Mesenchymal stem cell (in vitro differentiated cells and primary cell): ENCODE results near the gene SPINT4.
"Not testable (repeated sequence)": the region's sequence is repeated elsewhere in the genome, so short reads cannot be mapped to it uniquely, and the experiment has no call there.

Source experiments
- DNase-seq: peaks from one replicate; pipeline ENCODE4 v3.0.0-alpha.2; 2013
- H2AFZ ChIP-seq: one replicate; pipeline ENCODE4 v1.6.1; 2013; ENCODE audit warnings: low read depth, mild to moderate bottlenecking, control low read depth, inconsistent platforms, low read length, moderate library complexity
- H2AK5ac ChIP-seq: 2 replicates; pipeline ENCODE4 v1.6.1; 2013; ENCODE audit warnings: low read length, moderate library complexity, mild to moderate bottlenecking, inconsistent platforms; ENCODE audit not compliant: severe bottlenecking
- H2BK120ac ChIP-seq: one replicate; pipeline ENCODE4 v1.6.1; 2013; ENCODE audit warnings: low read depth, mild to moderate bottlenecking, inconsistent platforms, low read length, moderate library complexity
- H2BK12ac ChIP-seq, 2 experiments: one replicate each; pipeline ENCODE4 v1.6.1; 2013; ENCODE audit warnings: inconsistent platforms in 2 of 2, low read length in 2 of 2, mild to moderate bottlenecking in 2 of 2, moderate library complexity in 2 of 2, control low read depth in 1 of 2
- H2BK15ac ChIP-seq: one replicate; pipeline ENCODE4 v1.6.1; 2013; ENCODE audit warnings: mild to moderate bottlenecking, low read depth, inconsistent platforms; ENCODE audit not compliant: poor library complexity, severe bottlenecking
- H2BK5ac ChIP-seq: 2 replicates; pipeline ENCODE4 v1.6.1; 2013; ENCODE audit warnings: low read depth, mild to moderate bottlenecking, low read length, control low read depth, inconsistent platforms; ENCODE audit not compliant: poor library complexity, severe bottlenecking
- H3K14ac ChIP-seq, 2 experiments: one replicate each; pipeline ENCODE4 v1.6.1; 2013; ENCODE audit warnings: inconsistent platforms in 2 of 2, low read length in 2 of 2, control low read depth in 1 of 2, mild to moderate bottlenecking in 1 of 2, moderate library complexity in 1 of 2
- H3K18ac ChIP-seq, 2 experiments: one replicate each; pipeline ENCODE4 v1.6.1; 2013; ENCODE audit warnings: inconsistent platforms in 2 of 2, low read length in 2 of 2, control low read depth in 1 of 2, low read depth in 1 of 2, mild to moderate bottlenecking in 1 of 2
- H3K23ac ChIP-seq, 2 experiments: one replicate each; pipeline ENCODE4 v1.6.1; 2013; ENCODE audit warnings: inconsistent platforms in 2 of 2, low read length in 2 of 2, mild to moderate bottlenecking in 2 of 2, moderate library complexity in 2 of 2, control low read depth in 1 of 2
- H3K27ac ChIP-seq: 2 replicates; pipeline ENCODE4 v1.5.1; 2013; ENCODE audit warnings: mild to moderate bottlenecking, moderate library complexity, low read length, control low read depth, inconsistent platforms; ENCODE audit not compliant: poor library complexity, severe bottlenecking
- H3K27me3 ChIP-seq, 2 experiments: 2 replicates each; pipeline versions ENCODE4 v1.6.1 to v1.7.0; 2013; ENCODE audit warnings: low read length in 2 of 2, mild to moderate bottlenecking in 2 of 2, moderate library complexity in 2 of 2, control low read depth in 1 of 2, inconsistent platforms in 1 of 2; ENCODE audit not compliant: control insufficient read depth in 1 of 2, insufficient read depth in 1 of 2
- H3K36me3 ChIP-seq, 2 experiments: 2 replicates each; pipeline versions ENCODE4 v1.6.1 to v1.7.0; 2013; ENCODE audit warnings: low read length in 2 of 2, control low read depth in 1 of 2, inconsistent platforms in 1 of 2, low read depth in 1 of 2, mild to moderate bottlenecking in 1 of 2; ENCODE audit not compliant: insufficient read depth in 2 of 2, control insufficient read depth in 1 of 2
- H3K4ac ChIP-seq, 2 experiments: one replicate each; pipeline ENCODE4 v1.6.1; 2013; ENCODE audit warnings: inconsistent platforms in 2 of 2, low read length in 2 of 2, mild to moderate bottlenecking in 2 of 2, moderate library complexity in 2 of 2, control low read depth in 1 of 2, low read depth in 1 of 2
- H3K4me1 ChIP-seq: 2 replicates; pipeline ENCODE4 v1.6.1; 2013; ENCODE audit warnings: low read depth, low read length, control low read depth; ENCODE audit not compliant: control insufficient read depth, insufficient read depth
- H3K4me2 ChIP-seq: 2 replicates; pipeline ENCODE4 v1.6.1; 2013; ENCODE audit warnings: low read length, mild to moderate bottlenecking, inconsistent platforms; ENCODE audit not compliant: poor library complexity, severe bottlenecking
- H3K4me3 ChIP-seq, 2 experiments: 2 replicates each; pipeline versions ENCODE4 v1.5.1 to v1.7.0; 2013; ENCODE audit warnings: low read length in 2 of 2, mild to moderate bottlenecking in 2 of 2, control low read depth in 1 of 2, low read depth in 1 of 2; ENCODE audit not compliant: insufficient read depth in 1 of 2
- H3K79me1 ChIP-seq: replicated peaks from 2 replicates; pipeline ENCODE4 v1.6.1; 2013; ENCODE audit warnings: mild to moderate bottlenecking, control low read depth, low read length, inconsistent platforms; ENCODE audit not compliant: poor library complexity, severe bottlenecking
- H3K9ac ChIP-seq: 2 replicates; pipeline ENCODE4 v1.7.0; 2013; ENCODE audit warnings: mild to moderate bottlenecking, low read length, moderate library complexity
- H3K9me3 ChIP-seq: 2 replicates; pipeline ENCODE4 v1.7.0; 2013; ENCODE audit warnings: mild to moderate bottlenecking, low read length; ENCODE audit not compliant: control insufficient read depth
- H4K8ac ChIP-seq: one replicate; pipeline ENCODE4 v1.6.1; 2013; ENCODE audit warnings: inconsistent platforms, mild to moderate bottlenecking, low read length, moderate library complexity
- H4K91ac ChIP-seq: one replicate; pipeline ENCODE4 v1.6.1; 2013; ENCODE audit warnings: mild to moderate bottlenecking, low read length, inconsistent platforms
- WGBS: methylation state at CpG from one replicate; pipeline ENCODE4 v1.1.7; 2013; ENCODE audit warnings: mixed read lengths; 5-methylcytosine and 5-hydroxymethylcytosine counted together

SPINT4 gene

GRCh38 chr20:45693346-45693745 lies 28.8 kb upstream of the SPINT4 start:
- H3K36me3 ChIP-seq, H3K9me3 ChIP-seq, H3K23ac ChIP-seq, H3K18ac ChIP-seq, H3K27me3 ChIP-seq, H3K4me1 ChIP-seq, DNase-seq, H2BK120ac ChIP-seq, H2BK12ac ChIP-seq, H2AK5ac ChIP-seq, H2BK15ac ChIP-seq, H3K79me1 ChIP-seq, H3K4me3 ChIP-seq, H3K14ac ChIP-seq, H3K4ac ChIP-seq, H4K91ac ChIP-seq, H3K27ac ChIP-seq, H3K9ac ChIP-seq, H3K4me2 ChIP-seq, H2BK5ac ChIP-seq, H4K8ac ChIP-seq, H2AFZ ChIP-seq: not testable (repeated sequence)
- WGBS = 92% methylated on average over 12 of the region's 12 CpGs

GRCh38 chr20:45695496-45695895 lies 26.7 kb upstream of the SPINT4 start:
- Histone ChIP-seq H3K14ac (no peak overlapping the region), H3K4me1 (no peaks in the 10 kb centered on the region), H2BK120ac (no peak overlapping the region), H3K23ac (no peak overlapping the region), H3K9ac (no peak overlapping the region), H3K4me2 (no peak overlapping the region), H3K36me3 (no peaks in the 10 kb centered on the region), H2AK5ac (no peak overlapping the region), H3K18ac (no peak overlapping the region), H3K27ac (no peak overlapping the region), H2AFZ (no peak overlapping the region), H3K27me3 (no peaks in the 10 kb centered on the region), H4K91ac (no peak overlapping the region), H3K4ac (no peak overlapping the region), H2BK5ac (no peak overlapping the region), H4K8ac (no peak overlapping the region), H2BK12ac (no peak overlapping the region), H3K79me1 (no peaks in the 10 kb centered on the region), H3K9me3 (peaks cover 4% of the 10 kb centered on the region), H2BK15ac (no peak overlapping the region), H3K4me3 (no peak overlapping the region)
- WGBS = 94% methylated on average over 1 of the region's 2 CpGs
- DNase-seq = no peak

DNA sequence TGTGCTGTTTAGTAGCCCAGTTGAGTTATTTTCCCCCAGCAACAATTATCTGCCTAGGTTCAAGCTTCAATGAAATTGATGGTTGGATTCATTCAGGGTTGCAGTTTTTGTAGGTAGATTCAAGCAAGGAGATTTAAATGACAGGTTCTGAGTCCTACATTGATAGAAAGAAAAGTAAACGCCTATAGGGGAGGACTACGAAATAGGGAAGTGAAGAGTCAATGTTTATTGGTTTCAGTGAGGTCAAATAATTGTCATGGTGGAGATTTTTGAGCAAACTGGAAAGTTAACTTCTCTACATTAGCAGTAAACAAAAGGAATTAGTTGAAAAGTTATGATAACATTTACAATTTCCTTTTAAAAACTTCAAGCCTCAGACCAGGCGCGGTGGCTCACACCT lies 21.0 kb upstream of the SPINT4 start:
- no peaks in the 10 kb centered on the region for H3K9me3 ChIP-seq
- H3K18ac ChIP-seq = no peak overlapping the region
- no peak overlapping the region for H2BK12ac ChIP-seq
- H3K4me2 ChIP-seq = no peak overlapping the region
- H4K8ac ChIP-seq = no peak overlapping the region
- H2AK5ac ChIP-seq = no peak overlapping the region
- no peak overlapping the region for H3K4me3 ChIP-seq
- no peak overlapping the region for H4K91ac ChIP-seq
- H2BK5ac ChIP-seq = no peak overlapping the region
- 67% methylated on average over 4 of the region's 4 CpGs for WGBS
- H3K4me1 ChIP-seq = no peaks in the 10 kb centered on the region
- no peak overlapping the region for H3K9ac ChIP-seq
- H2AFZ ChIP-seq = no peak overlapping the region
- H2BK15ac ChIP-seq = no peak overlapping the region
- no peak overlapping the region for H3K27ac ChIP-seq
- no peak overlapping the region for H3K4ac ChIP-seq
- DNase-seq = no peak
- H3K79me1 ChIP-seq = no peaks in the 10 kb centered on the region
- H3K36me3 ChIP-seq = no peaks in the 10 kb centered on the region
- no peak overlapping the region for H2BK120ac ChIP-seq
- H3K23ac ChIP-seq = no peak overlapping the region
- H3K14ac ChIP-seq = no peak overlapping the region
- no peaks in the 10 kb centered on the region for H3K27me3 ChIP-seq

DNA sequence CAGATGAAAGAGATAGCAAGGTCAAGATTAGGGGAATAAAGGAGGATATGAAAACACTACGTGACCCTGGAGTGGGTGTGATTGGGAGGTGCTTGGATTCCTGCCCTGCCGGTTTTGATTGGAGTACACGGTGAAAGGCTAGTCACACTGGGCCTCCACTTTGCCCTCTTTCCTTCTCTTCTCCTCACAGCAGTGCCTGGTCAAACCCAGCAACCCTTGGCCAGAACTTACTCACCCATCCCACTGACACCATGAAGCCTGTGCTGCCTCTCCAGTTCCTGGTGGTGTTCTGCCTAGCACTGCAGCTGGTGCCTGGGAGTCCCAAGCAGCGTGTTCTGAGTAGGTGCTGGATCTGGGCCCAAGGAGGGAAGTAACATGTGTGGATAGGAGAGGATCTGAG lies 20.3 kb upstream of the SPINT4 start, which contains the start of gene WFDC13:
Gene WFDC13, plus strand, starts transcription at position 166 of the 400 bp plus-strand sequence. Its CDS starts 86 bp downstream, at position 252.
- H3K23ac ChIP-seq = peak within 1 kb of the TSS in 1 of 2 experiments; percentile 14
- H3K9me3 ChIP-seq = no peaks in the 10 kb centered on the region
- H2AK5ac ChIP-seq = no peak within 1 kb of the TSS
- no peak within 1 kb of the TSS for H2BK12ac ChIP-seq
- no peak within 1 kb of the TSS for H3K27ac ChIP-seq
- no peaks in the 10 kb centered on the region for H3K79me1 ChIP-seq
- H3K4me3 ChIP-seq = no peak within 1 kb of the TSS
- H3K18ac ChIP-seq = no peak within 1 kb of the TSS
- H4K8ac ChIP-seq = no peak within 1 kb of the TSS
- DNase-seq = no peak
- no peak within 1 kb of the TSS for H2BK5ac ChIP-seq
- no peaks in the 10 kb centered on the region for H3K36me3 ChIP-seq
- H3K9ac ChIP-seq = no peak within 1 kb of the TSS
- H3K4me1 ChIP-seq = no peaks in the 10 kb centered on the region
- H2BK15ac ChIP-seq = no peak within 1 kb of the TSS
- no peak within 1 kb of the TSS for H3K4me2 ChIP-seq
- H3K27me3 ChIP-seq = no peaks in the 10 kb centered on the region
- H2BK120ac ChIP-seq = no peak within 1 kb of the TSS
- 68% methylated on average over 4 of the region's 4 CpGs for whole genome bisulfite sequencing
- no peak within 1 kb of the TSS for H4K91ac ChIP-seq
- H3K4ac ChIP-seq = no peak within 1 kb of the TSS
- H3K14ac ChIP-seq = no peak within 1 kb of the TSS
- H2AFZ ChIP-seq = no peak within 1 kb of the TSS
